Activated T-helper 17 cell treated with anti-CD3 and anti-CD28 coated beads, Interleukin-2, amount 50 U/mL, for 72 hours (primary cell): ENCODE measurements around the gene IL27RA. TPM values are rescaled to one million over a fixed set of nuclear protein-coding genes. Genes with fewer than 3 reads are reported as not detected.
A peak's percentile ranks its signal among the peaks of the same experiment; 100 is the strongest.
"Not testable (repeated sequence)": the region's sequence is repeated elsewhere in the genome, so short reads cannot be mapped to it uniquely, and the experiment has no call there.

Source experiments
- ATAC-seq: fragments of 150-1000 bp; cut with Tn5 transposase; replicated peaks from 2 replicates; pipeline ENCODE4 v1.10.0; 2021; ENCODE audit warnings: mild to moderate bottlenecking, moderate library complexity
- H3K27ac Mint-ChIP-seq: one replicate; pipeline ENCODE4 v1.8.0; 2022; ENCODE audit warnings: mixed read lengths
- H3K27me3 Mint-ChIP-seq: one replicate; pipeline ENCODE4 v1.8.0; 2022; ENCODE audit warnings: mixed read lengths
- H3K36me3 Mint-ChIP-seq: one replicate; pipeline ENCODE4 v1.8.0; 2022; ENCODE audit warnings: low read depth, mild to moderate bottlenecking, mixed read lengths
- H3K4me1 Mint-ChIP-seq: one replicate; pipeline ENCODE4 v1.8.0; 2022; ENCODE audit warnings: mixed read lengths
- H3K4me3 Mint-ChIP-seq: one replicate; pipeline ENCODE4 v1.8.0; 2022; ENCODE audit warnings: mild to moderate bottlenecking, mixed read lengths
- H3K9me3 Mint-ChIP-seq: one replicate; pipeline ENCODE4 v1.8.0; 2022; ENCODE audit warnings: mixed read lengths
- total RNA-seq, 2 donors: library from RNA; stranded (reverse); gene quantifications; one replicate each; pipeline ENCODE4 v1.2.3, GENCODE V29; 2022

Gene IL27RA
- total RNA-seq, 2 donors from 2014 or later, result 52.1 to 53.9 TPM

DNA sequence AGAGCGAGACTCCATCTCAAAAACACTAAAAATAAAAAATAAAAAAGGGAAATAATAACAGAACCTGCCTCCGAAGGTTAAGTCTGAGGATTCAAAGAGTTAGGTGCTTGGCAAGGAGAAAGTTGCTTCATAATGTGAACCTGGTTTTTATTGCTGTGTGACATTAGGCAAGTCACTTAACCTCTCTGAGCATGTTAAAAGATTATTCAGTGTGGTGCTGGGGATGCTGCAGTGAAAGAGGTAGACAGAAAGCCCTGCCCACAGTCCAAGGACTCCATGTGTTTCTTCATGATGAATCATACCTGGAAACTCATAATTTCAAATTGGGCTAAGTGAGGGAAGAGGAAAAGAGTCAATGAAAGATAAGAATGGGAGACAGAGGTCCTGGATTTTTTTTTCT, 2.4 kb downstream of the IL27RA start:
- no peaks in the 10 kb centered on the region for H3K9me3 Mint-ChIP-seq
- ATAC-seq, result no peak
- H3K4me1 Mint-ChIP-seq, result peaks cover 12% of the 10 kb centered on the region
- H3K27me3 Mint-ChIP-seq, result no peaks in the 10 kb centered on the region
- H3K36me3 Mint-ChIP-seq, result peaks cover 63% of the 10 kb centered on the region
- H3K4me3 Mint-ChIP-seq, result peak overlapping the region; percentile 51
- peak overlapping the region; percentile 51 for H3K27ac Mint-ChIP-seq

DNA sequence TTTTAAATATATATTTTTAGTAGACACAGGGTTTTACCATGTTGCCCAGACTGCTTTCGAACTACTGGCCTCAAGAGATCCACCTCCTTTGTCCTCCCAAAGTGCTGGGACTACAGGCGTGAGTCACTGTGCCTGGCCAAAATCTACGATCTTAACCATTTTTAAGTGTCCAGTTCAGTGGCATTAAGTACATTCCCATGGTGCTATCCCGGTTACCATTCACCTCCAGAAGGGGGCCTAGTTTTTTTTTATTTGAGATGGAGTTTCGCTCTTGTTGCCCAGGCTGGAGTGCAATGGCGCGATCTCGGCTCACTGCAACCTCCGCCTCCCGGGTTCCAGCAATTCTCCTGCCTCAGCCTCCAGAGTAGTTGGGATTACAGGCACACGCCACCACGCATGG, 3.6 kb downstream of the IL27RA start:
- Mint-ChIP-seq H3K36me3 (peaks cover 75% of the 10 kb centered on the region), H3K4me1 (peaks cover 12% of the 10 kb centered on the region)
- not testable (repeated sequence) for H3K4me3 Mint-ChIP-seq, H3K9me3 Mint-ChIP-seq, H3K27ac Mint-ChIP-seq, H3K27me3 Mint-ChIP-seq, ATAC-seq

DNA sequence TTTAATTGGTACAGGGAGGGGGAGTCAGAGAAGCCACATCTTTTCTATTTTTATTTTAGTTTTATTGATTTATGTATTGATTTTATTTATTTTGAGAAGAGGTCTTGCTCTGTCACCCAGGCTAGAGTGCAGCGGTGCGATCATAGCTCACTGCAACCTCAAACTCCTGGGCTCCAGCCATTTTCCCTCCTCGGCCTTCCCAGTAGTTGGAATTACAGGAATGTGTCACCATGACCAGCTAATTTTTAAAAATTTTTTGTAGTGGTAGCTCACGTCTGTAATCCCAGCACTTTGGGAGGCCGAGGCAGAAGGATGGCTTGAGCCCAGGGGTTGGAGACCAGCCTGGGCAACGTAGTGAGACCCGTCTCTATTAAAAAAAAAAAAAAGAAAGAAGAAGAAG, 4.1 kb downstream of the IL27RA start:
- Mint-ChIP-seq H3K36me3 (peaks cover 81% of the 10 kb centered on the region), H3K4me3 (no peak overlapping the region), H3K27me3 (no peaks in the 10 kb centered on the region), H3K4me1 (peaks cover 12% of the 10 kb centered on the region), H3K9me3 (no peaks in the 10 kb centered on the region), H3K27ac (no peak overlapping the region)
- ATAC-seq, result no peak

DNA sequence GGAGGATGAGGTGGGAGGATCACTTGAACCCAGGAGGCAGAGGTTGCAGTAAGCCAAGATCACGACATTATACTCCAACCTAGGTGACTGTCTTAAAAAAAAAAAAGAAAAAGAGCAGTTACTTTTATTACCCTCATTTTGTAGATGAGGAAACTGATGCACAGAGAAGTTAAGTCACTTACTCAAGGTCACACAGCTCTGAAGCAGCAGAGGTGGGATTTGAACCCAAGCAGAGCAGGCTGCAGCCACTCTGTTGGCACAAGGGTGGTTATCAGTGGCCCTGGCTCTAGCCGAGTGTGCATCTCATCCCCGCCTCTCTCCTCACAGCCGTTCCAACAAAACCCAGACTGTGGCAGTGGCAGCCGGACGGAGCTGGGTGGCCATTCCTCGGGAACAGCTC, 7.6 kb downstream of the IL27RA start:
- no peak overlapping the region for H3K4me3 Mint-ChIP-seq
- H3K36me3 Mint-ChIP-seq, result peaks cover 89% of the 10 kb centered on the region
- H3K27ac Mint-ChIP-seq, result no peak overlapping the region
- H3K27me3 Mint-ChIP-seq, result no peaks in the 10 kb centered on the region
- peaks cover 2% of the 10 kb centered on the region for H3K4me1 Mint-ChIP-seq
- no peak for ATAC-seq
- no peaks in the 10 kb centered on the region for H3K9me3 Mint-ChIP-seq

DNA sequence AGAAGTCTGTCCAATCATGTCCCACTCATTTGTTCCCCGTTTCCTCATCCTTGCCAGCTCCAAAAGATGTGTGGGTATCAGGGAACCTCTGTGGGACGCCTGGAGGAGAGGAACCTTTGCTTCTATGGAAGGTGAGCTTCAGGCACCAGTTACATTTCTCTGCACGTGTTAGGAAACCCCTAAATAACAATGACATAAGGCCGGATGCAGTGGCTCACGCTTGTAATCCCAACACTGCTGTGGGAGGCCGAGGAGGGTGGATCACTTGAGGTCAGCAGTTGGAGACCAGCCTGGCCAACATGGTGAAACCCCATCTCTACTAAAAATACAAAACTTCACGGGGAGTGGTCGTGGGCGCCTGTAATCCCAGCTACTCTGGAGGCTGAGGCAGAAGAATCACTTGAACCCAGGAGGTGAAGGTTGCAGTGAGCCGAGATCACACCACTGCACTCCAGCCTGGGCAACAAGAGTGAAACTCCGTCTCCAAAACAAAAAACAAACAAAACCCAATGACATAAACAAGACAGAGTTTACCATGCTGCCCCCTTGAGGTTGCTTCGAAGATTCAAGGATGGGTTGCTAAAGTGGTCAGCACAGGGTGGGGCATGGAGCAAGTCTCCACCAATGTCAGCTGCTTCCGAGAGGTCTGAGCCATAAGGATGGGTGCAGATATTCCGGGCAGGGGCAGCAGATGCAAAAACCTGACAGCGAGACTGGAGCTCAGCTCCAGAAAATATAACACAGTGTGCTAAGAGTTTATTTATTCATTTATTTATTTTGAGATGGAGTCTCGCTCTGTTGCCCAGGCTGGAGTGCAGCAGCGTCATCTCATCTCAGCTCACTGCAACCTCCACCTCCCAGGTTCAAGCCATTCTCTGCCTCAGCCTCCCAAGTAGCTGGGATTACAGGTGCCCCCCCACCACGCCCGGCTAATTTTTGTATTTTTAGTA, 11.4 kb downstream of the IL27RA start:
- not testable (repeated sequence) for H3K4me1 Mint-ChIP-seq, H3K4me3 Mint-ChIP-seq, H3K9me3 Mint-ChIP-seq, H3K27me3 Mint-ChIP-seq
- peak; percentile 61 for ATAC-seq
- H3K36me3 Mint-ChIP-seq, result peaks cover 94% of the 10 kb centered on the region
- peak overlapping the region; percentile 83 for H3K27ac Mint-ChIP-seq

DNA sequence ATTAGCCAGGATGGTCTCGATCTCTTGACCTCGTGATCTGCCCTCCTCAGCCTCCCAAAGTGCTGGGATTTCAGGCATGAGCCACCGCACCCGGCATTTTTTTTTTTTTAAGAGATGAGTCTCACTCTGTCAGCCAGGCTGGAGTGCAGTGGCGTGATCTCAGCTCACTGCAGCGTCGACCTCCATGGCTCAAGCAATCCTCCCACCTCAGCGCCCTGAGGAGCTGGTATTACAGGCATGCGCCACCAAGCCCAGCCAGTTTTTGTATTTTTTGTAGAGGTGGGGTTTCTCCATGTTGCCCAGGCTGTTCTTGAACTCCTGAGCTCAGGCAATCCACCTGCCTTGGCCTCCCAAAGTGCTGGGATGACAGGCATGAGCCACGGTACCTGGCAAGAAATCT, 16.3 kb downstream of the IL27RA start:
- not testable (repeated sequence) for H3K4me3 Mint-ChIP-seq
- peaks cover 95% of the 10 kb centered on the region for H3K36me3 Mint-ChIP-seq

DNA sequence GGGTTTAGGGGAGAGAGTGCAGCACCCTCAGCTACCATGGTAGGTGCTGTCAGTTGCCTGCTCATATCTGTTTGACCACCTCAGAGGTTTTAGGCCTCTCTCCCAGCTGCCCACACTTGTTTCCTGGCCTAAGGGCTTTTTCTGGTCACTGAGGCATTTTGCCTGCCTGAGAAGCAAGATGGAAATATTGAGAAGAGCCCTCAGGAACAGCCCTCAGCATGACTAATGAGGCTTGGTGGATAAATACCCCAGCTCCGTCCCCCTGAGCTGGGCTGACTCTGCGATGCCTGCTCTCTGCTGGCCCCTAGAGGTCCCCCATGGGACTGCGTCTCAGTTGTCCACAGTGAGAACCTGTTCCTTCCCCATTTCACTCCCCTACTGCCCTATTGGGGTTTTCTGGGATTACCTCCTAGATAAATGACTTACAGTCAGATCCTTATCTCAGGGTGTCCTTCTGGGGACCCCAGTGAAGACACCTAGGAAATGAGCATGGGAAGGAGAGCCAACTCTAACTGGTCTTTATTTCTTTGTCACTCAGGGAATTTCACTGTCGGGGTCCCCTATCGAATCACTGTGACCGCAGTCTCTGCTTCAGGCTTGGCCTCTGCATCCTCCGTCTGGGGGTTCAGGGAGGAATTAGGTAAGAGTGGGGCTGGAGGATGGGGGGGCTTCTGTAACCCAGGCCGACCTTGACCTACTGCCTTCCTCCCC, 17.0 kb downstream of the IL27RA start:
- Mint-ChIP-seq H3K27me3 (no peaks in the 10 kb centered on the region), H3K4me1 (no peaks in the 10 kb centered on the region), H3K9me3 (no peaks in the 10 kb centered on the region), H3K4me3 (no peak overlapping the region), H3K36me3 (peaks cover 92% of the 10 kb centered on the region), H3K27ac (no peak overlapping the region)
- peak; percentile 87 for ATAC-seq

More for the DNA sequence above, 16.3 kb downstream of the IL27RA start:
- not testable (repeated sequence) for H3K4me1 Mint-ChIP-seq, H3K27ac Mint-ChIP-seq, ATAC-seq, H3K27me3 Mint-ChIP-seq, H3K9me3 Mint-ChIP-seq

DNA sequence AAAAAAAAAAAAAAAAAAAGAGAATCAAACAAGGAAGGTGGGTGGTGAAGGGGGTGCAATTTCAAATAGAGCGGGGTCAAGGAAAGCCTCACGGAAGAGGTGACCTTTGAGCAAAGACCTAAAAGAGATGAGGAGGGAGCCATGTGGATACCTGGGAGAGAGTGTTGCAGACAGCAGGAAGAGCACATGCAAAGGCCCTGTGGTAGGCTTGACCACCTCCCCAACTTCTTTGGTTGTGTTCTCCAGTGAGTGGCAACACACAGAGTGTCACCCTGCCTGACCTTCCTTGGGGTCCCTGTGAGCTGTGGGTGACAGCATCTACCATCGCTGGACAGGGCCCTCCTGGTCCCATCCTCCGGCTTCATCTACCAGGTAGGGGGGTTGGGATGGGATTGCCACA, 18.9 kb downstream of the IL27RA start:
- no peak overlapping the region for H3K27ac Mint-ChIP-seq
- H3K27me3 Mint-ChIP-seq, result no peaks in the 10 kb centered on the region
- no peak overlapping the region for H3K4me3 Mint-ChIP-seq
- no peaks in the 10 kb centered on the region for H3K4me1 Mint-ChIP-seq
- ATAC-seq, result no peak
- H3K9me3 Mint-ChIP-seq, result no peaks in the 10 kb centered on the region
- peaks cover 76% of the 10 kb centered on the region for H3K36me3 Mint-ChIP-seq

DNA sequence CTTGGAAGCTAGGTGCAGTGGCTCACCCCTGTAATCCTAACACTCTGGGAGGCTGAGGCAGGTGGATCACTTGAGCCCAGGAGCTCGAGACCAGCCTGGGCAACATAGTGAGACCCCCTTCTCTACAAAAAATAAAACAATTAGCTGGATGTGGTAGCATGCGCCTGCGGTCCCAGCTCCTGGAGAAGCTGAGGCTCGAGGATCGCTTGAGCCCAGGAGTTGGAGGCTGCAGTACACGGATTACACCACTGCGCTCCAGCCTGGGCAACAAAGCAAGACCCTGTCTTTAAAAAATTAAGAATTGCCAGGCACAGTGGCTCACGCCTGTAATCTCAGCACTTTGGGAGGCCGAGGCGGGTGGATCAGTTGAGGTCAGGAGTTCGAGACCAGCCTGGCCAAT, 19.4 kb downstream of the IL27RA start:
- peaks cover 71% of the 10 kb centered on the region for H3K36me3 Mint-ChIP-seq
- not testable (repeated sequence) for H3K9me3 Mint-ChIP-seq, H3K4me1 Mint-ChIP-seq, H3K4me3 Mint-ChIP-seq, ATAC-seq, H3K27me3 Mint-ChIP-seq, H3K27ac Mint-ChIP-seq

DNA sequence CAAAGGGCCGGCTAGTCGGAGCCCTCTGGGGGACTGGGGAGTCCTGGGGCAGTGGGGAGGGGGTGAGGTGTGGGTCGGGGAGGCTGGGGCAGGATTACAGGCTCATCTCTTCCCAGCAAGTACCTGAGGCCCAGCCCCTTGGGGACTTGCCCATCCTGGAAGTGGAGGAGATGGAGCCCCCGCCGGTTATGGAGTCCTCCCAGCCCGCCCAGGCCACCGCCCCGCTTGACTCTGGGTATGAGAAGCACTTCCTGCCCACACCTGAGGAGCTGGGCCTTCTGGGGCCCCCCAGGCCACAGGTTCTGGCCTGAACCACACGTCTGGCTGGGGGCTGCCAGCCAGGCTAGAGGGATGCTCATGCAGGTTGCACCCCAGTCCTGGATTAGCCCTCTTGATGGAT, 20.4 kb downstream of the IL27RA start:
- Mint-ChIP-seq H3K27ac (peak overlapping the region; percentile 60), H3K27me3 (no peaks in the 10 kb centered on the region), H3K36me3 (peaks cover 61% of the 10 kb centered on the region), H3K9me3 (no peaks in the 10 kb centered on the region), H3K4me1 (no peaks in the 10 kb centered on the region), H3K4me3 (no peak overlapping the region)
- ATAC-seq, result no peak

DNA sequence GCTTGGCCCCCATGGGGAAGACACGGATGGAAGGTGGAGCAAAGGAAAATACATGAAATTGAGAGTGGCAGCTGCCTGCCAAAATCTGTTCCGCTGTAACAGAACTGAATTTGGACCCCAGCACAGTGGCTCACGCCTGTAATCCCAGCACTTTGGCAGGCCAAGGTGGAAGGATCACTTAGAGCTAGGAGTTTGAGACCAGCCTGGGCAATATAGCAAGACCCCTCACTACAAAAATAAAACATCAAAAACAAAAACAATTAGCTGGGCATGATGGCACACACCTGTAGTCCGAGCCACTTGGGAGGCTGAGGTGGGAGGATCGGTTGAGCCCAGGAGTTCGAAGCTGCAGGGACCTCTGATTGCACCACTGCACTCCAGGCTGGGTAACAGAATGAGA, 20.9 kb downstream of the IL27RA start:
- H3K27ac Mint-ChIP-seq, result peak overlapping the region; percentile 60
- H3K9me3 Mint-ChIP-seq, result no peaks in the 10 kb centered on the region
- peaks cover 56% of the 10 kb centered on the region for H3K36me3 Mint-ChIP-seq
- no peaks in the 10 kb centered on the region for H3K27me3 Mint-ChIP-seq
- ATAC-seq, result no peak
- H3K4me1 Mint-ChIP-seq, result no peaks in the 10 kb centered on the region
- H3K4me3 Mint-ChIP-seq, result no peak overlapping the region

DNA sequence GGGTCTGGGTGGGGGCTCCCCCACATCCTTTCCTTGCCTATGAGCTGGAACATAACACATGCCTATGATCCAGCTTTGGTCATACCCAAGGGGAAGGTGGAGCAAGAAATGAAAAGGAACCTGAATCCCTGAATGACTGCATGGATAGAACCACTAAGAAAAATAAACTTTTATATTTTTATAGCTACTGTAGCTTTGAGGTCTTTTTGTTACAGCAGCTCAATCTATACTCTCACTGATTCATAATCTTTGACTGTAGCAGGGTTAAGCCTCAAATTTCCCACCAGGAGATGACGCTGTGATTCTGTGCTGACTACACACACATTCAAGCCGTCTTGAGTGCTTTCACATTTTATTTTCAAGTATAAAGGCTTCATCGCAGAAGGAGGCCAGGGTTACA, 21.5 kb downstream of the IL27RA start:
- ATAC-seq, result no peak
- Mint-ChIP-seq H3K4me3 (no peak overlapping the region), H3K4me1 (no peaks in the 10 kb centered on the region), H3K27me3 (peaks cover 2% of the 10 kb centered on the region), H3K36me3 (peaks cover 51% of the 10 kb centered on the region), H3K27ac (no peak overlapping the region), H3K9me3 (no peaks in the 10 kb centered on the region)

DNA sequence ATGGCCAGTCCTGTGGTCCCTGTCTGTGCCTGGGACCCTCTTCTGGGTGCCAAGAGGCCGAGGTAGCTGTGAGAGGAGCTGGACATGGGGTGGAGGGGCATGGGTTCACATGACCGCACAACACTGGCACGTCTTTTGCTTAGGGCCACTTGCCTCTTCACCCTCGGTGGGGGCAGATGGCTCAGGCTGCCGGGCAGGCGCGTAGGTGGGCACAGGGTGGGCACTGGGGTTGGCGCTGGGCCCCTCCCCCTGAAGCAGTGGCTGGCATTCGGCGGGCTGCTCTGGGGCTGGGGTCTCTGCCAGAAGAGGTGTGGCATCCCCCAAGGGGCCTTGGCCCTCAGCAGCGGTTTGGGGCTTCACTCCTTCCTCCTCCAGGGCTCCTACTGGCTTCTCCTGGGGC, 21.9 kb downstream of the IL27RA start:
- no peak overlapping the region for H3K4me3 Mint-ChIP-seq
- H3K9me3 Mint-ChIP-seq, result no peaks in the 10 kb centered on the region
- H3K27ac Mint-ChIP-seq, result no peak overlapping the region
- peaks cover 46% of the 10 kb centered on the region for H3K36me3 Mint-ChIP-seq
- peaks cover 7% of the 10 kb centered on the region for H3K27me3 Mint-ChIP-seq
- H3K4me1 Mint-ChIP-seq, result peaks cover 4% of the 10 kb centered on the region
- no peak for ATAC-seq

DNA sequence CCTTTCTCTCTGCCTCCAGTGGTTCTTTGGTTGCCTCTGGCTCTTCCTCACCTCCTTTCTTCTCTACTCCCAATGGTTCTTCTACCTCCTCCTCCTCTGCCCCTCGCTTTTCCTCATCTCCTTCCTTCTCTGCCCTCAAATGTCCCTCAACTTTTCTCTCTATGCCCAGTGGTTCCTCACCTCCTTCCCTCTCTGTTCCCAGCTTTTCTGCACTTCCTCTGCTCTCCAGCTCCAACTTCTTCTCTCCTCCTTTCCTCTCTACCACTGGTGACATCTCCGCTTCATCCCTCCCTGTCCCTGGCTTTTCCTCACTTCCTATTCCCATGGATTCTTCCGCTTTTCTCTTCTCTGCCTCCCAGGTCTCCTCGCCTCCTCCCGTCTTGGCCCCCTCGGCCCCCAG, 22.5 kb downstream of the IL27RA start:
- ATAC-seq, result no peak
- Mint-ChIP-seq H3K9me3 (no peaks in the 10 kb centered on the region), H3K4me3 (no peak overlapping the region), H3K4me1 (peaks cover 8% of the 10 kb centered on the region), H3K27ac (peak overlapping the region; percentile 3), H3K36me3 (peaks cover 40% of the 10 kb centered on the region), H3K27me3 (peaks cover 11% of the 10 kb centered on the region)

DNA sequence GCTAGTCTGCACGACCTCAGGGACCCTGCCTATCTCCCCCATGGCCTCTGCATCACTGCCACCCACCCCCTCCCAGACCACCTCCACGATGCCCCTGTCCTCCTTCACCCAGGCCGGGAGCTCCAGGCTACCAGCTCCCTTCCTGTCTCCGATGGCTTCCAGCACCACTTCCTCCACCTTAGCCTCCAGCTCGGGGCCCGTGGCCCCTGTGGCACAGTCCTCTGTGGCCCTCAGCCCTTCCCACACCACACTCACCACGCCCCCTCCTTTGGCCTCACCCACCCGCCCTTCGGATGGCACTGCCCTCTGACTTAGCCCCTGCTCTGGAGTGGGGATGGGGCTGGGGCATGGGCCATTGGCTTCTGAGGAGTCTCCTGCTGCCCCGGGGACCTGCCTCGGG, 23.2 kb downstream of the IL27RA start:
- Mint-ChIP-seq H3K4me1 (peaks cover 8% of the 10 kb centered on the region), H3K4me3 (no peak overlapping the region), H3K9me3 (no peaks in the 10 kb centered on the region), H3K27me3 (peaks cover 11% of the 10 kb centered on the region), H3K36me3 (peaks cover 34% of the 10 kb centered on the region), H3K27ac (no peak overlapping the region)
- no peak for ATAC-seq
